Occipital lobe (tissue), 2 donors: ENCODE data around the gene KCNMA1. TPM values are rescaled to one million over a fixed set of nuclear protein-coding genes. Genes with fewer than 3 reads are reported as not detected.
"Not testable (repeated sequence)": the region's sequence is repeated elsewhere in the genome, so short reads cannot be mapped to it uniquely, and the experiment has no call there.

ENCODE experiments used
- DNase-seq: peaks from one replicate; lab custom pipeline; 2025; lab: John Stamatoyannopoulos, UW
- total RNA-seq: library from RNA; depleted of rRNA; stranded (reverse); fragments of >200 nt; gene quantifications from one replicate; pipeline ENCODE4 v1.2.3, GENCODE V29; 2014

KCNMA1 gene
- total RNA-seq, 1 donor from 2014 or later = 43.0 TPM

DNA sequence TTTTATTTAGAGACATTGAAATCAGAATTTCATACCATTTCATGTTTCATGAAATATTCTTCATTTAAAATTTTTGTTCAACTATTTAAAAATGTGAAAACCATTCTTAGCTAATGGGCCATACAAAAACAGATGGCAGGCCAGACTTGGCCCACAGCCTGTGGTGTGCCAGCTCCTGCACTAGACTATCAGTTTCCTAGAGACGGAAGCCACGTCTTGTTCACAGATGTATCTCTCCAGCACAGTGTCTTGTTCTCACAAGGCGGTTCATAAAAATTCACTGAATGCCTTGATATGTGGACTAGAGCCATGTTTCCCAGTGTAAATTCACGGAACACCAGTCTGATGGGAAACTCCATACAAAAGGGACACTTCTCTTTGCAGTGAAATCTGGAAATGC lies 216.0 kb downstream of the KCNMA1 start:
- DNase-seq = no peak

DNA sequence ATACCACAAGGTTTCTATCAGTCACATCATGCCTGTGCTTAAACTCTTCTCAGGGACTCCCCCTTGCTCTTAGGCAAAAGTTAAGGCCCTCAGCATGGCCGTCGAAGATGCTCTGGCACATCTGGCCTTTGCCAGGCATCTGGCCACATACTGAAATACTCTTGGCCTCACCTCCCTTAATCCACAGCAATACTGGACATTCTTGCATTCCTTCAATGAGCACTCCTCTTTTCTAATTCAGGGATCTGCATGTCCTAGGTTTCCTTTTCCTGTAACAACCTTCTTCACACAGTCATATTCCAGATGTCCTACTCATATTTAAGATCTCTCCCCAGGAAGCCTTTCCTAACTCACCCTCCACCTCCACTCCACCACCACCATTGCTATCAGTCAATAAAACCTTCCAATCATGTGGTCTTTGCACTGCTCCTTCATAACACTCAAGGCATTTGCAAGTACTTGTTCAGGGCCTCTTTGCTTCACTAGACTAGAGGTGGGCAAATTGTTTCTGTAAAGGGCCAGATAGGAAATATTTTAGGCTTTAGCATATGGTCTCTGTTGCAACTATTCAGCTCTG lies 216.6 kb downstream of the KCNMA1 start:
- no peak for DNase-seq

DNA sequence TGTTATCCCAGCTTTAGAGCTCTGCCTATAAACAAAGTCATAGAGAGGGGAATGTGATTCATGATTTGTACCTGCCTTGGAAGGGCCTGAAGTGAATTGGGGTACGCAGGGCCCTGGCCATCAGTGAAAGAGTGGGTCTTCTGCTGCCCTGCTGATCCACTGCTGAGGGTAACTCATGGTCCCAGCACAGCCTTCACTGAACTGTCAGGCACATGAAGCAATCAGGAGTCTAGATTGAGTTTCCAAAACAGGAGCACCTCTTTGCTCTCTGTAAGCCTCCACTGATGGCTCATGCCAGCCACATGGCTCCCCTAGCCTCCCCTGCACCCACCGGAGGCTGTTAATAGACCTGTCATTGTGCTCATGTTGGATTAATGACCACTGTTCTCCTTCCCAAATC lies 217.6 kb downstream of the KCNMA1 start:
- no peak for DNase-seq

DNA sequence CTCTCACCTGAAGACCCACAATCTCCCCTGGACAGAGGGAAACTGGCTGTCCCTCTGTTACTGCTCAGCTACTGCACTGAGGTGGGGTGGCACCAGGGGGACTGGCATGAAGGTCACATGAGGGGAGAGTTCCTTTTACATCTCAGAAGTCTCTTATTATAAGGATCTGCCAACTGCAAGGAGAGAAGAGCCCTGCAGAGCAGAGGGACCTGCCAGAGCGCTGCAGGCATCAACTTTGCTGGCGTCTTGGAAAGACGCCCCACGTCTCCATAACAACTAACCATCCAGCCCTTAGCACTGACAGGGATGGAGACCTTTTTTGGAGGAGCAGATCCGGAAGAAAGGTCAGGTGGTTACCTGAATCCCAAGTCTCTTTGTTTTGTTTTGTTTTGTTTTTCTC lies 218.6 kb downstream of the KCNMA1 start:
- no peak for DNase-seq

DNA sequence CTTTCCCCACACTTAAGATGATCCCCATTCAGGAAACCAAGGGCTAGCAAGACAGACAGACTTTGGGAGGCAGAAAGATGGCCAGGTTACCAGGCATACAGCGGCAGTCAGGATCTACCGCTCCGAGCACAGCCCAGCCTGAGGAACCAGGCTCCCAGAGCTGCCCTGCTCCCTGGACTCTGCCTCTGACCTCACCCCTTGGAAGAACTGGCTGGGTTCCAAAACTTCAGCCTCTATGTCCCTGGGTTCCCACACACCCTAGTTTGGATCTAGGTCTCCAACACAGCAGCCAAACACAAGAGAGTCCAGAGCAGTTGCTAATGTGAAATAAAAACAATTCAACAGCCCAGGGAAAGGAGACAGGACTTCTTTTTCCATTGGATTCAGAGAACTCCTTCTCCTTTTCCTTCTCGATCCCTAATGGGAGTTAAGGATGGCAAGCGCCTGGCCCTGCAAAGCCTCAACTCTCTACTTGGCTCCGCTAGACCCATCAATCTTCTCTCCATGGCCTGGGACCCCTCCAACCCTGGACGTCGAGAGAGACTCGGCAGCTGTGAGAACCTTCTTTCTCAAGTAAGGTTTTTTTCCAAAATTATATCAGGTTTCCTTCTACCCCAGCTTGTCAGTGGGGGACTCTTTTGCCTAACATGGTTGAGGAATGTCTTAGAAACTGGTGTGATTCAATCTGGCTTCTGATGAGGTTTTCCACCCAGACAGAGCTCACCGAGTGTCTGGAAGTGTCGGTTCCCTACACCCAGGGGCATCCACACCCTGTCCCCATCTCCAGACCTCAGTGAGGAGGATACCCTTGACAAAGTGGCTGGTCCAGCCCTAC lies 219.6 kb downstream of the KCNMA1 start:
- DNase-seq = no peak

DNA sequence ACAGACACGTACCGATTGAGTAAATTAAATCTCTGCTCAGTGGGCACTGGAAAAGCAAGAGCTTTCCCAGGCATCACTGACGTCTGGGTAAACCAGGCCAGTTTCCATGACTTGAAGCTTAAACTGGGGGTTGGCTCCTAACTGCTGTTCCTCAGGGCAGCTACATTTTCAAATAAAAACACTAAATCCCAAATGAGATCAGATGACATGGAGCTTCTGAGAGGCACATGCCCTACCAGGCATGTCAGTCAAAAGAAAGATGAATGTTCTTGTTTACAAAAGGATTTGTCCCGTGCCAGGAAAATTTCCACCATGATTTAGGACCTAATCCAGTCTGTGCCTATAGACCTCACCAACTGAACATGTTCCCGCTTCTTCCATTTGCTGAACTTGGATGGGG lies 220.2 kb downstream of the KCNMA1 start:
- no peak for DNase-seq

DNA sequence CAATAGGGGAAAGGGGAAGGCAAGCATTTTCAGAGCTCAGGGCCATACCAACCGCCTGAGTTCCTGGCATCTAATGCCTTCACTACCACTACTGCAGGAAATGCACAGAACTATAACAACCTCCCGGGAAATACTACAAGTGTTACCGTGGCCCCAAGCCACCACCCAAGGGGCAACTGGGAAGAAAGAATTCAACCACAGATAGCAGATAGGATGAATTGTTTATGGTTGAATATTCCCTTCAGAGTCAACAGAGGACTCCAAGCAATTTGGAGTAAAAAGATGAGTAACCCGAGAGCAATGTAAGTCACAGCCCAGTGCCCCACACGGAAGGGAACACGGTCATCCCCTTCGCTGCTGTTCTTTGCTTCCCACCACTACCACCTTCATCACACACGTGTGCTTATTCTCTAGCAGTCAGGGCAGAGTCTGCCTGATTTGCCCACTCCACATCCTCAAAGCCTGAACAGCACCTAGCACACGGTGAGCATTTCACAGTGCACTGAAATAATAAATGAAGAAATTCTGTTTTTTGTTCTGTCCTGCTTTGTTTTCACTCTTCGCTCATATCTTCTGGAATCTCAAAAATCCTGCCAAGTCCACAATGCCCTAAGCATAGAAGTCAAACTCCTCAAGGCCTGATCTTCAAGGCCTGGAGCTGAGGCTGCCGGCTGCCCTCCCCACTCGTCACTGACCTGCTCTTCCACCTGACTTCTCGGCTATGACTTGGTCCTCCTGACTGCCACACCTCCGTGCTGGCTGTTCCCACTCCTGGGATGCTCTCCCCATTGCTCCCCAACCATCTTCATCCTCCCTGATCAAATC lies 221.1 kb downstream of the KCNMA1 start:
- no peak for DNase-seq

DNA sequence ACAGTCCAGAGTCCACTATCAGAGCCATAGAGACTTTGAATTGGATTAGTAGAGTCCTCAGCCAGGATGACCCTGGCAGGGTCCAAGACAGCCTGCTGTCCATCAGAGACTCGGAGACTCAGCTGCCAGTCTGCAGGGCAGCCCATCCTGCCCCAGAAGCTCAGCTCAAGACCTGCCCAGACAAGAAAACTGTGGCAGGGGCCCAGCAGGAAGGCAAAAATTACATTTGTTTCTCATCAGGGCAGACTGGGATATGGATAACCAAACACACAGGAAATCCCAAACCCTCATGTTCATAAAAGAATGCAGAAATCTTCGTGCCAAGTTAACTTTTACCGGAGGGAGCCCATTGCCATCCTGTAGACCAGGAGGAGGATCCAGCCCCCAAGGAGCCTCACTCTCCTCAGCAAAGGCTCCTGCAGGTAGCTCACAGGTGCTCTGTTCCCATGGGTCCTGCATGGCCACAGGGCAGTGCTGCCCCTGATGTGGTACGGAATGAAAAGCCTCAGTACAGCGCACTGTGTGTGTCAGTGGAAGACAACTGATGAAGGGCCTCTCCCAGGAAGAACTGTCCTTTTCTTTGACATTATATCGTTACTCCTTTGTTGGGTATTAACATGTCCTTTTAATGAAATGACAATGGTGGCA lies 222.2 kb downstream of the KCNMA1 start:
- no peak for DNase-seq

DNA sequence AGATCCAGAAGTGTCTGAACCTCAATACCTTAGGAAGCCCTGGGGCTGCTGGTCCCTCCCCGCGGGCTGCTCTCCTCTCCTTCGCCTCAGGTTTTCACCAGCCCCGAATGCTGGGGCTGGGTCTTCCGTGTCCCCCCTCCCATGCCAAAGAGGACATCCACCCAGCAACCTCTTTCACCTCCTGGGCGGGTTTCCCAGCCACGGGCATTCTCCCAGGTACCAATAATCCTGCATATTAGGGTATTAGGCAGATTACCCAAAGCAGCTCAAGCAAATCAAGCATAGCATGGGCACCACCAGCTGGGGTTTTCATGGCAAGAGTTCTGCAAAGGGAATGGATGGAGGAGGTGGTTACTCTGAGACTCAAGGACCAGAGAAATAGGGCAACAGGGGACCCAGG lies 224.4 kb downstream of the KCNMA1 start:
- no peak for DNase-seq

DNA sequence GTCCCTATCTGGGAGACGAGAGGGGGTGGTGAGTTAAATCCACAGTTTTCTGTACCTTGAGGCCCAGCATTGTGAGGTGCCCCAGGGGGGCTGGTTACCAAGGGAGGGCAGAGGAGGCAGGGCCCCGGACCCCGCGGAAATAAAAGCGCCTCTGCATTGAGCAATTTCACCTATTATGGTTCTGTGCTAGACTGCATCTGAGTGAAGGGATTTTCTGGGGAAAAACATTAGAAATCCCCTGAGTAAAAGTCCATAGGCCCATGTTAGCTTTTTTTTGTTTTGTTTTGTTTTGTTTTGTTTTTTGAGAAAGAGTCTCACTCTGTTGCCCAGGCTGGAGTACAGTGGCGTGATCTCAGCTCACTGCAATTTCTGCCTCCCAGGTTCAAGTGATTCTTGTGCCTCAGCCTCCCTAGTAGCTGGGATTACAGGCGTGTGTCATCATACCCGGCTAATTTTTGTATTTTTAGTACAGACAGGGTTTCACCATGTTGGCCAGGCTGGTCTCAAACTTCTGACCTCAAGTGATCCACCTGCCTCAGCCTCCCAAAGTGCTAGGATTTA lies 225.0 kb downstream of the KCNMA1 start:
- DNase-seq = not testable (repeated sequence)

DNA sequence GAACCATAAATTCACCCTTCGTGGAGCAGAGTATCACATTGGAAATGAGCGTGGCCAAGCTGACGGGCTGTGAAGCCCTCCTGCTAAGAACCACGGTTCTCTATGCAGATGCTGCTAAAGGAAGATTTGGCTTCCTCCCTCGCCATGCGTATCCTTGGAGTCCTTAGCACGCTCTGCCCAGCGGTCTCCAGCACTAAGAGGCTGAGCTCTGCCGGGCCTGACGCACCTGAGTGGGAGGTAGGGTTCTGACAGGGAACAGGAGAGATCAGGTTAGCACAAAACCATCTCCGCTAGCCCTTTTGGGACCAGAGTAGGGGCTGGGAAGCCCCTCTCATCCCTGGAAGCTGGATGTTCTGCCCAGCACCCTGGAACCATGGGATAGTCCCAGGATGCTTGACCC lies 225.8 kb downstream of the KCNMA1 start:
- DNase-seq = no peak

DNA sequence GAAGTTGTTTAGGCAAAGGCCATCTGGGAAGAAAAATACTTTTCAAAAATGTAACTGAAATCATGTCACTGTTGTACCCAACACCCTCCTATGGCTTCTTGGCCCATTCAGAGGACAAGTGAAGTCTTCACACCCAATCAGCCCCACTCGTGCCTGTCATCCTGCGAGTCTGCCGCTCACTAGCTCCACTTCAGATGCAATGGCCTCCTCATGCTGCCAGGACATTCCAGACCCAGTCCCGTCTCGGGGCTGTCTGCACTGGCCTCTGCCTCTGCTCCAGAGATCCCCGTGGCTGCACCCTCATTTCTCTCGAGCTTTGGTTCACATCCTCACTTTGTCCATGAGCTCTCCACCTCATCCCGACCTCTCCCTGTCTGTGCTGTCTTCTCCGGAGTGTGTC lies 227.1 kb downstream of the KCNMA1 start:
- DNase-seq = no peak

DNA sequence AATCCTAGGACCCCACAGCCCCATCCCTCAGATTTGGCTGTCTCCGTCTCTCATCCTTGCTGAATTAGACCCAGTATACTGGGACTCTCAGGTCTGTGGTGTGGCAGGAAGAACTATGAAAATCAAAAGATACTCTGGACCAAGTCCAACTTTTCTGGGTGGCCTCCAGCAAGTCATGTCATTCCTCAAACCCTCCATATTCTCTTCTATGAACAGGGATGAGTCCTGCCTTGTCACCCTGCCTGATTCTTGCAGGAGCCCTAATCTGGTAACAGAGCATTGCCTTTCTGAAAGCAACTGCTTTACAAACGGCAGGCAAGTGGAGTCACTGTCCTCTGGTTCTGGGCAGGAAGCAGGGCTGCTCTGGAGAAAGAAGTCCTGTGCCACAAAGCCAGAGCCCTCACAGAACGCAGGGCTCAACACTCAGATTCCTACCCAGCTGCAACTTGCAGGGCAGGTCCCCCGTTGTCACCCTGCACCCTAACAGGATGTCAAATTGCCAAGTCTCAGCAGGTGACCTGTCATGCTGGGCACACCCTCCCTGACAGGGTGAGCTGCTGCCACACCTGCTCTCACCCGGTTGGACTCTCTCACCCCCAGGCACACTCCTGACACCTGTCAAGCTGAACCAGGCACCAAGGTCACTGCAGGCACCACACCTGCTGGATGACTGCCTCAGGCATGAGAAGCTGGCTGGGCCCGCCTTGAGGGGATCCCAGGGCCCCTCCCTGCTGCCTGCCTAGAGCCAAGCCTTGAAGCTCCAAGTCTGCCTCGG lies 227.7 kb downstream of the KCNMA1 start:
- no peak for DNase-seq

DNA sequence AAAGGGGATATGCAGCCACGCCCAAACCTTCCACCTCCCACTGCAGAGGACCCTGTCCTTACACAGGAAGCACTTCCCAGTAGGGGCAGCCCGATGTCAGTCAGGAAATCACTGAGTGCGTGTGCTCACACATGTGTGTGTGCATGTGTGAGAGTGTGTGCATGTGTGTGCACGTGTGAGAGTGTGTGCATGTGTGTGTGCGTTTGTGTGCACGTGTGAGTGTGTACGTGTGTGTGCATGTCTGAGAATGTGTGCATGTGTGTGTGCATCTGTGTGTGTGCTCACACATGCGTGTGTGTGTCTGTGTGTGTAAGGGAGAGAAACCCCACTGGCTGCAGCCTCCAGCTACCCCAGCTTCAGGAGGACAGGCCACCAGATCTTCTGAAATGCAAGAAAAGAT lies 229.3 kb downstream of the KCNMA1 start:
- no peak for DNase-seq

DNA sequence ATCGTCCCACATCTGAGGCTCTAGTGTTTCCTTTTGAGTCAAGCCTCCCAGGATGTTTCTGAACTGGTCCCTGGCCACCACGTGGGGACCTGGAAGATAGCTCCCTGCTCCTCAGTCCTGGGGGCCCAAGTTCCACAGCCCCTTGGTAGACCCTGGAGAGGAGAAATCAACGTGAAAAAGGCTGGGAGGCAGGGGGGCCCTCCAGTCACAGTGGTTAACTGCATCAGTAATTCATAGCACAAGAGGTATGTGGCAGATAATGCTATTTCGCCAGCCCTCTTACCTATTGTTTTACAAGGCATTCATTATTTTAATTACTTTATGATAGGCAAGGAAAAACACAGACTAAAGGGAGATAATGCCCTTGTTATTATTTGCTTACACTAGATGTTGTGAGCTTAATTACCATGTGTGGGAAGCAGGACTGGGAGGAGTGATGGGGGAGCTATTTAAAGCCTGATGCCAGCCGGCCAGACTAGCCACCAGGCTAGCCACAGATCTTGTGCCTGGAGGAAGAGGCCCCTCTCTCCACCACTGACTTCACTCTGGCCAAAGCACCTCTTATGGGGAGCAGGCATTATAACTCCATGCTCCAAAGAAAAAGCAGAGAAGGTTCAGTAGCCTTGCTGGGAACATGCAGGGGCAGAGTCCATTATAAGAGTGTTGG lies 230.7 kb downstream of the KCNMA1 start:
- DNase-seq = no peak

DNA sequence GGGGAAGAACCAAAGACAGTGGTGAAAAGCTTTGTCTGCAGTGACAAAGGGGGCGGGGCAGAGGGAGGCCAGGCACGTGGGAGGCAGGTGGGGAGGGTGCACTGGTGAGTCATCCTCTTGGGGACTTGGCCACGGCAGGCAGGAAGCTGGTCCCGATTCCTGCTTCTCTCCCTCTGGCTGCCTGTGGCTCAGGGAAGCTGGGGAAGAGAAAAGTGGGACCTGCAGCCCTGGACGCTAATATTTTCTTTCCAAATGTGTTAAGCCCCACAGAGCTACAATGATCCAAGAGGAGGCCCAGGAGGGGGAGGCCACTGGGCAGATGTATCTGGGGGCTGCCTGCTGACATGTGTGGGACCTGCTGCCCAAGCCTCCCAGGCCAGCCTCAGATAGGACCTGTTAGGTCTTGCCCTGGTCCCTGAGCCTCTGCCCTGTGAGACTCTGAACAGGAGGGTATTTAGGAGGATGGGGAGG lies 231.8 kb downstream of the KCNMA1 start:
- DNase-seq = peak; percentile 64

DNA sequence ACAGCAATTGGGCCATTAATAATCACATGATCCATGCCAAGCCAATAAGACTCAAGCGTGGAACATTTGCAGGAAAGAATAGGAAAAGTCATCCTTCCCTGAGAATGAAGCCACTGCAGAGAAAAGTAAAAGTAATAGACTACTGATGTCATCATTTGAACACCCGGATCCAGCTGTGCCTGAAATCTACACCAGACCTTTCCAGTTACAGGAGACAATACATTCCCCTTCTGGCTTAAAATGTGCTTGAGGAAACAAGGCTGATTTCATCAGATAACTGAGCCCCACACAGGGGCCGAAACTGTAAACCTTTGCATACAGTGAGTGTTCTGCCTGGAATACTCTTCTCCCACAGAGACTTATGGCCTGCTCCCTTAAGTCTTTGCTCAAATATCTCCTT lies 232.8 kb downstream of the KCNMA1 start:
- no peak for DNase-seq

DNA sequence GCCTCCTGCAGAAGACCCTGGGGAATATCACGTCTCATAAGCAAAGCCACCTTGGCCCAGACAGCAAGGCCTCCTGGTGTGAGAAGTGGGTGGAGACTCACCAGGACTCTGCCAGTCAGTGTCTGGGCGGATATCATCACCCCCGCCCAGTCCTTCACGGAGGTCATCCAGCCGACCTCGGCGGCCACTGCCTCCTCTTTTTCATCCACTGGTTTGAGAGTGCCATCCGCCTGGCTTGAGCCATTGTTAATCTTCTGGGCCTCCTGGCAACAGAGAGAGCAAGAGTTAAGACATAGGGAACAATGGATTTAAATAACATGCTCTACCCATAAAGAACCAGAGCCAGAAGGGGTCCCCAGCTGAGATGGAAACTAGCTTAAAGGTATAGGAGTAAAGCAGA lies 233.8 kb downstream of the KCNMA1 start:
- DNase-seq = no peak

DNA sequence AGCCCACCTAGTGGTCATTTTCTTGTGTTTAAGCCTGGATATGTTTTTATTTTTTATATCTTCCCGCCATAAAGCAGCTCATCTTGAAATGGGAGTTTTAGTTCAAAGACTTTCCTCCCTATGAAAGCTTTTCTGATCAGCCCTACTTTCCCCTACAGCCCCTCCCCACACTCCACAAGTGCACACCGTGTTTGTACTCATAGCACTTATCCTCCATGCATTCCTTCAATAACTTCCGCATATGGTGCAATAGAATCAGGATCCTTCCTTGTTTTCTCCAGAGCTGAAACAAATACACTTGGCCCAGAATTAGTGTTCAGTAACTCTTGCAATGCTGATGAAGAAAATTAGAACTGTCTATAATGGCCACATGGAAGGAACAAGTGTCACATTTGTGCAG lies 235.9 kb downstream of the KCNMA1 start:
- no peak for DNase-seq

DNA sequence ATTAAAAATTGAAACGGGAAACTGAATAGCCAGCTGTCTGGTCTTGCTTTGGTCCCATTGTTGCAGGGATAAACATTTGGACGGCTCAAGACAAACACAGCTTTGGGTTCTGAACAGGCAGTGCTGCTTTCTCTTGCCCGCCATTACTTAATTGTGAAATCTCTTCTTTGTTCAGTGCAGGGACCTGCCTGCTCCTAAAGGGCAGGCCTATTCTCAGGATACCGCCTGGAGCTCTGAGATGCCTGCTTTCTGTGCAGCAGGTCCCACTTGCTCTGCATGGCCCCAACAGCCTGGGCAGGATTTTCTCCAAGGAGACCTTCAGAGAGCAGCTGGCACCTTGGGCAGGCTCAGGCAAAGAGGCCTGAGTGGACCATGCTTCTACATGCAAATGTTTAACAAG lies 237.6 kb downstream of the KCNMA1 start:
- DNase-seq = no peak
